OCI-LY7 (cell line): ENCODE measurements around the gene MAPRE2. TPM values are rescaled to one million over a fixed set of nuclear protein-coding genes. Genes with fewer than 3 reads are reported as not detected.
"Not testable (repeated sequence)": the region's sequence is repeated elsewhere in the genome, so short reads cannot be mapped to it uniquely, and the experiment has no call there.

ENCODE experiments used
- BruUV-seq: library from RNA; stranded (reverse); fragments of 400-500 nt; replicated peaks from 2 replicates; lab custom pipeline; 2021; lab: Mats Ljungman, UMichigan
- CTCF ChIA-PET: fragments of 300-600 bp; sonication (Branson Sonifier 250); formaldehyde crosslinking; loops from one replicate; lab custom pipeline; 2022; ENCODE audit warnings: antibody characterized with exemption; ENCODE audit not compliant: unreplicated experiment; lab: Charles Lee
- POLR2A ChIA-PET: fragments of 300-600 bp; sonication (Branson Sonifier 250); formaldehyde crosslinking; loops from one replicate; lab custom pipeline; 2022; ENCODE audit warnings: antibody characterized with exemption; lab: Charles Lee
- DNase-seq: peaks from one replicate; pipeline ENCODE4 v3.0.0-alpha.2; 2015; ENCODE audit warnings: low spot score
- H2AFZ ChIP-seq: fragments of 200-600 bp; sonication (generic), shearing (Covaris generic); 2 replicates; pipeline ENCODE4 v1.6.1; 2014; ENCODE audit warnings: mild to moderate bottlenecking, antibody characterized with exemption, low read length, moderate library complexity
- H3K27ac ChIP-seq: fragments of 200-600 bp; sonication (generic); 2 replicates; pipeline ENCODE4 v1.5.1; 2014; ENCODE audit warnings: mixed run types, low read depth, mild to moderate bottlenecking, moderate library complexity, low read length, inconsistent platforms; ENCODE audit not compliant: poor library complexity, severe bottlenecking
- H3K36me3 ChIP-seq: fragments of 200-600 bp; sonication (generic); 2 replicates; pipeline ENCODE4 v1.6.1; 2014; ENCODE audit warnings: mild to moderate bottlenecking, antibody characterized with exemption, low read length, moderate library complexity, mixed read lengths; ENCODE audit not compliant: insufficient read depth
- H3K4me1 ChIP-seq: fragments of 200-600 bp; sonication (generic); 2 replicates; pipeline ENCODE4 v1.5.1; 2014; ENCODE audit warnings: mild to moderate bottlenecking, low read length; ENCODE audit not compliant: insufficient read depth, poor library complexity, severe bottlenecking
- H3K4me2 ChIP-seq: fragments of 200-600 bp; sonication (generic); 2 replicates; pipeline ENCODE4 v1.6.1; 2014; ENCODE audit warnings: mild to moderate bottlenecking, low read length
- H3K4me3 ChIP-seq: fragments of 200-600 bp; sonication (generic); 2 replicates; pipeline ENCODE4 v1.5.1; 2014; ENCODE audit warnings: mild to moderate bottlenecking, low read depth, low read length; ENCODE audit not compliant: poor library complexity, severe bottlenecking
- H3K79me2 ChIP-seq: fragments of 200-600 bp; sonication (generic); 2 replicates; pipeline ENCODE4 v1.6.1; 2016; ENCODE audit warnings: low read depth, mild to moderate bottlenecking, low read length, moderate library complexity, mixed read lengths; ENCODE audit not compliant: insufficient read depth
- H3K9me2 ChIP-seq: fragments of 200-600 bp; sonication (generic); 2 replicates; pipeline ENCODE4 v1.6.1; 2016; ENCODE audit warnings: mild to moderate bottlenecking, low read length, mixed read lengths; ENCODE audit not compliant: insufficient read depth
- H3K9me3 ChIP-seq: fragments of 200-600 bp; sonication (generic); 2 replicates; pipeline ENCODE4 v1.6.1; 2014; ENCODE audit warnings: mild to moderate bottlenecking, mixed run types, low read length, mixed read lengths
- H4K20me1 ChIP-seq: fragments of 200-600 bp; sonication (generic); 2 replicates; pipeline ENCODE4 v1.6.1; 2014; ENCODE audit warnings: mild to moderate bottlenecking, antibody characterized with exemption, low read length, moderate library complexity, mixed read lengths; ENCODE audit not compliant: insufficient read depth
- EZH2phosphoT487 ChIP-seq: fragments of 200-600 bp; sonication (generic); IDR thresholded peaks from 2 replicates; pipeline ENCODE4 v1.6.1; 2018; ENCODE audit warnings: low read depth, borderline replicate concordance, mild to moderate bottlenecking, mixed run types, antibody characterized with exemption, low read length, moderate library complexity, mixed read lengths
- intact Hi-C: fragments of 100-400 bp; cut with micrococcal nuclease; formaldehyde crosslinking; loops from one replicate; pipeline ENCODE4 v1.10.0; 2022; ENCODE audit not compliant: unreplicated experiment
- total RNA-seq, 2 experiments: library from RNA; depleted of rRNA in 1 of 2; stranded (reverse); fragments of >200 nt in 1 of 2; shearing (Covaris generic) in 1 of 2; gene quantifications; 2 replicates each; pipeline ENCODE4 v1.2.3, GENCODE V29; 2014 to 2022
- TF ChIP-seq, protein P1 (sequence below): fragments of 200-600 bp; sonication (generic); conservative IDR thresholded peaks from 2 replicates; pipeline ENCODE4 v1.5.1; 2014; ENCODE audit warnings: mild to moderate bottlenecking, antibody characterized with exemption, low read length, moderate library complexity, mixed read lengths

MAPRE2 gene
- total RNA-seq, 2 experiments from 2014 or later, result 17.1 to 35.2 TPM

DNA sequence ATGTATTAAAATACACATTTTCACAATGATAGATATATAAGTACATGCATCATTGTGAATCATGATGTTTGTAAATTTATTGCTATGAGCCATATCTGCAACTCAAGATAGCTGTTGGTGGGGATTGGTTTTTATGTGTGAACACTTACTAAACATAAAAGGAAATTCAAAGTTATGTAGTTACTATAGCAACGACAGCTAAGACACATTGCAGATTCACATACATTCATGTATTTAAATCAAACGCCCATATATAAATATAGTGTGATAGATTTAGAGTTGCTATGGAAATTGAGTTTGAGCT is 65.6 kb downstream of the MAPRE2 start:
- Histone ChIP-seq H4K20me1 (no peaks in the 10 kb centered on the region), H3K9me2 (no peaks in the 10 kb centered on the region), H2AFZ (no peak overlapping the region), H3K36me3 (peaks cover 4% of the 10 kb centered on the region), H3K27ac (no peak overlapping the region), H3K79me2 (no peaks in the 10 kb centered on the region), H3K4me3 (no peak overlapping the region), H3K4me1 (no peaks in the 10 kb centered on the region), H3K9me3 (no peaks in the 10 kb centered on the region), H3K4me2 (no peak overlapping the region)
- intact Hi-C loops, result no loop called here
- ChIA-PET CTCF (no interaction called here), POLR2A (no interaction called here)
- TF ChIP-seq, protein P1, sequence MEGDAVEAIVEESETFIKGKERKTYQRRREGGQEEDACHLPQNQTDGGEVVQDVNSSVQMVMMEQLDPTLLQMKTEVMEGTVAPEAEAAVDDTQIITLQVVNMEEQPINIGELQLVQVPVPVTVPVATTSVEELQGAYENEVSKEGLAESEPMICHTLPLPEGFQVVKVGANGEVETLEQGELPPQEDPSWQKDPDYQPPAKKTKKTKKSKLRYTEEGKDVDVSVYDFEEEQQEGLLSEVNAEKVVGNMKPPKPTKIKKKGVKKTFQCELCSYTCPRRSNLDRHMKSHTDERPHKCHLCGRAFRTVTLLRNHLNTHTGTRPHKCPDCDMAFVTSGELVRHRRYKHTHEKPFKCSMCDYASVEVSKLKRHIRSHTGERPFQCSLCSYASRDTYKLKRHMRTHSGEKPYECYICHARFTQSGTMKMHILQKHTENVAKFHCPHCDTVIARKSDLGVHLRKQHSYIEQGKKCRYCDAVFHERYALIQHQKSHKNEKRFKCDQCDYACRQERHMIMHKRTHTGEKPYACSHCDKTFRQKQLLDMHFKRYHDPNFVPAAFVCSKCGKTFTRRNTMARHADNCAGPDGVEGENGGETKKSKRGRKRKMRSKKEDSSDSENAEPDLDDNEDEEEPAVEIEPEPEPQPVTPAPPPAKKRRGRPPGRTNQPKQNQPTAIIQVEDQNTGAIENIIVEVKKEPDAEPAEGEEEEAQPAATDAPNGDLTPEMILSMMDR, result no peak
- TF ChIP-seq EZH2phosphoT487, result no peak
- BruUV-seq, result no TSS peak
- no peak for DNase-seq

DNA sequence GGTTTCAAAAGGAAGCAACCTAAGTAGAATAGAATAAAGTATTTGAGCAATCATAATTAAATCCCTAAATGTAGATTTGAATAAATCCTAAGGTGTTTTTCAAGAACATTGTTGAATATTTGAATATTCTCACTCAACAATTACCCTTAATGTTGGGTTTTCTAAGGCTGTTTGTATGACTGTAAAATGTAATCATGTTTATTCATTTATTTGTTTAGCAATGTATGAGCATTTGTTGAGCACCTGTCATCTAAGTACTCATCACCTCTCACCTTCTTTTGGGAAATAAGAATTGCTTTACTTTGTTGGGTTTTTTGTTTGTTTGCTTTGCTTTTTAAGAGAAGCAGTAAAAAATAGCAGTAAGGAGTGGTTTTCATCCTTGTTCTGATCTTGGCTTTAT is 66.0 kb downstream of the MAPRE2 start:
- Histone ChIP-seq H2AFZ (no peak overlapping the region), H3K4me3 (no peak overlapping the region), H3K4me2 (no peak overlapping the region), H3K4me1 (no peaks in the 10 kb centered on the region), H3K9me3 (no peaks in the 10 kb centered on the region), H3K36me3 (peaks cover 3% of the 10 kb centered on the region), H3K27ac (no peak overlapping the region), H3K79me2 (no peaks in the 10 kb centered on the region), H3K9me2 (no peaks in the 10 kb centered on the region), H4K20me1 (no peaks in the 10 kb centered on the region)
- CTCF ChIA-PET, result no interaction called here
- no TSS peak for BruUV-seq
- TF ChIP-seq EZH2phosphoT487, result no peak
- TF ChIP-seq, protein P1, result no peak
- intact Hi-C loops, result no loop called here
- no peak for DNase-seq
- POLR2A ChIA-PET, result no interaction called here

- H3K4me2 ChIP-seq, CTCF ChIA-PET, H3K4me1 ChIP-seq, H4K20me1 ChIP-seq, BruUV-seq, H3K9me3 ChIP-seq, H3K27ac ChIP-seq, H3K9me2 ChIP-seq, intact Hi-C loops, H2AFZ ChIP-seq, DNase-seq, H3K79me2 ChIP-seq, H3K36me3 ChIP-seq, POLR2A ChIA-PET, H3K4me3 ChIP-seq: not testable (repeated sequence)
Observed at GRCh38 chr18:35108088-35108487, 66.9 kb downstream of the MAPRE2 start.
